BJ (cell line): ENCODE results near the gene SACM1L. TPM values are rescaled to one million over a fixed set of nuclear protein-coding genes. Genes with fewer than 3 reads are reported as not detected.
"Not testable (repeated sequence)": the region's sequence is repeated elsewhere in the genome, so short reads cannot be mapped to it uniquely, and the experiment has no call there.

ENCODE experiments used
- CTCF ChIA-PET: fragments of 350-600 bp; formaldehyde crosslinking; extraction: SDS; loops from one replicate; lab custom pipeline; 2021; ENCODE audit warnings: antibody characterized with exemption, inconsistent platforms; lab: Yijun Ruan, JAX
- POLR2A ChIA-PET: fragments of 300-600 bp; sonication (Branson Sonifier 250); formaldehyde crosslinking; extraction: SDS; loops from one replicate; lab custom pipeline; 2021; ENCODE audit warnings: antibody characterized with exemption; lab: Charles Lee
- DNase-seq: peaks from one replicate; pipeline ENCODE4 v3.0.0-alpha.2; 2011; ENCODE audit warnings: low read depth
- H3K27me3 ChIP-seq: 2 replicates; pipeline ENCODE4 v1.6.0; 2011; ENCODE audit warnings: low read length; ENCODE audit not compliant: control insufficient read depth, insufficient read depth
- H3K36me3 ChIP-seq: 2 replicates; pipeline ENCODE4 v1.5.1; 2011; ENCODE audit warnings: low read length; ENCODE audit not compliant: control insufficient read depth, insufficient read depth
- H3K4me3 ChIP-seq: 2 replicates; pipeline ENCODE4 v1.5.1; 2011; ENCODE audit warnings: low read depth, mild to moderate bottlenecking, control low read depth, low read length
- polyA plus RNA-seq: library from polyadenylated mRNA; depleted of rRNA; stranded (reverse); fragments of >200 nt; gene quantifications from 2 replicates; pipeline ENCODE4 v1.2.3, GENCODE V29; 2011
- TF ChIP-seq, protein P1 (sequence below): IDR thresholded peaks from 2 replicates; pipeline ENCODE4 v1.5.1; 2011; ENCODE audit warnings: low read depth, mild to moderate bottlenecking, control low read depth, inconsistent platforms, low read length, moderate library complexity; ENCODE audit not compliant: insufficient read depth

SACM1L gene
- polyA plus RNA-seq, 1 experiment = 10.8 TPM

DNA sequence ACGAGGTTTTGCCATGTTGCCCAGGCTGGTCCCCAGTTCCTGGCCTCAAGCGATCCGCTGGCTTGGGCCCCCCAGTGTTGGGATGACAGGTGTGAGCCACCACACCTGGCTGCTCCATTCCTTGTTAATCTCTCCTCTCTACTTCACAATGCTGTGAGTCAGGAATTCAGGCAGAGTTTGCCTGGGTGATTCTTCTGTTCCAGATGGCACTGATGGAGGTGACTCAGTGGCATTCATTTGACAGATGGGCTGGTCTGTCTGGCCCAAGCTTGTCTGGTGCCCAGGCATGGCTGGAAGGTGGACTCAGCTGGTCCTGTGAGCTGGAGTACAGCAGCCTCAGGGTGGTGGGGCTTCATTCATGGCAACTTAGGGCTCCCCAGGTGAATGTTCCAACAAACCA lies 63.9 kb downstream of the SACM1L start:
- no peak for DNase-seq
- Histone ChIP-seq H3K27me3 (no peaks in the 10 kb centered on the region), H3K36me3 (no peaks in the 10 kb centered on the region), H3K4me3 (no peak overlapping the region)
- POLR2A ChIA-PET = no interaction called here
- CTCF ChIA-PET = interaction anchor here (1.1 to 5.9 kb wide), 3 partner anchors 8 to 176 kb away, joined by 3 to 40 read pairs (median 3); no protein-coding TSS in a partner anchor
- TF ChIP-seq, protein P1, sequence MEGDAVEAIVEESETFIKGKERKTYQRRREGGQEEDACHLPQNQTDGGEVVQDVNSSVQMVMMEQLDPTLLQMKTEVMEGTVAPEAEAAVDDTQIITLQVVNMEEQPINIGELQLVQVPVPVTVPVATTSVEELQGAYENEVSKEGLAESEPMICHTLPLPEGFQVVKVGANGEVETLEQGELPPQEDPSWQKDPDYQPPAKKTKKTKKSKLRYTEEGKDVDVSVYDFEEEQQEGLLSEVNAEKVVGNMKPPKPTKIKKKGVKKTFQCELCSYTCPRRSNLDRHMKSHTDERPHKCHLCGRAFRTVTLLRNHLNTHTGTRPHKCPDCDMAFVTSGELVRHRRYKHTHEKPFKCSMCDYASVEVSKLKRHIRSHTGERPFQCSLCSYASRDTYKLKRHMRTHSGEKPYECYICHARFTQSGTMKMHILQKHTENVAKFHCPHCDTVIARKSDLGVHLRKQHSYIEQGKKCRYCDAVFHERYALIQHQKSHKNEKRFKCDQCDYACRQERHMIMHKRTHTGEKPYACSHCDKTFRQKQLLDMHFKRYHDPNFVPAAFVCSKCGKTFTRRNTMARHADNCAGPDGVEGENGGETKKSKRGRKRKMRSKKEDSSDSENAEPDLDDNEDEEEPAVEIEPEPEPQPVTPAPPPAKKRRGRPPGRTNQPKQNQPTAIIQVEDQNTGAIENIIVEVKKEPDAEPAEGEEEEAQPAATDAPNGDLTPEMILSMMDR = no peak

DNA sequence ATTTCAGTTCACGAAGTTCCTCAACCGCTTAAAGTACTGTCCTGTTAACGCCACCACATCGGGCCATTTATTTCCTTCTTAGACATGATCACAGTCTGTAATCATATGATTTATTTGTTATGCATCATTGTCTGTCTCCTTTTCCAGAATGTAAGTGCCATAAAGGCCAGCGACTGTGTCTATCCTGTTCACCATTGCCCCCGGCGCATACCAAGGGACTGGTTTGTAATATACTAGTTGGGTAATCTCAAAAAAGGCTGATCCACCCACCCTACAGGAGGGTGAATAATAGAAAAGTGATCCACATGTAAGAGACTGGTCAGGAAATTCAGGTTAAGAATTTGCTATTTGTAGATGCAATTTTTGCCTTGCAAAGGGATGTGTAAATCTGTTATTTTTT lies 65.3 kb downstream of the SACM1L start:
- Histone ChIP-seq H3K36me3 (no peaks in the 10 kb centered on the region), H3K27me3 (peaks cover 2% of the 10 kb centered on the region; the same call in 1 of the 2 replicates), H3K4me3 (no peak overlapping the region)
- CTCF ChIA-PET = interaction anchor here (1.3 to 5.9 kb wide), 2 partner anchors 7 to 175 kb away, joined by 4 to 40 read pairs; no protein-coding TSS in a partner anchor
- no peak for DNase-seq
- TF ChIP-seq, protein P1 = no peak
- POLR2A ChIA-PET = no interaction called here

DNA sequence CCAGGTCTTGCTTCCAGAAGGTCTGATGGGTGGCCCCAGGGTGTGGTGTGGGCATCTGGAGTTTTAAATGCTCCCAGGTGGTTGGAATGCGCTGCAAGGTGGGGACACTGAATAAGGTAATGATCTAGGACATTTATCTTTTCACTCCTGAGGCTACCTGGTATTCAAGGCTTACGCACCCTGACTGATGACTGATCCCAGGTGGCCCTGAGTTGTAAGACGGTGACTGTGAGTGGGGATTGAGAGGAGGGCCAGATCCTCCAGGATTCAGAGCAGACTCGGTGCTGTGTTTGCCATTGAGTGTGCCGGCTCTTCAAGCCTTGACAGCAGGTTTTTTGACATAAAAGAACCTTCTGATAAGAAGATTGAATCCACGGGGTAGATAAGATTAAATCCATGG lies 66.9 kb downstream of the SACM1L start:
- ChIA-PET CTCF (interaction anchor here (1.3 kb wide), 1 partner anchor 173 kb away, joined by 4 read pairs; no protein-coding TSS in a partner anchor), POLR2A (no interaction called here)
- H3K27me3 ChIP-seq = peaks cover 4% of the 10 kb centered on the region; the same call in 1 of the 2 replicates
- H3K4me3 ChIP-seq = no peak overlapping the region
- no peaks in the 10 kb centered on the region for H3K36me3 ChIP-seq
- TF ChIP-seq, protein P1 = no peak
- DNase-seq = no peak

DNA sequence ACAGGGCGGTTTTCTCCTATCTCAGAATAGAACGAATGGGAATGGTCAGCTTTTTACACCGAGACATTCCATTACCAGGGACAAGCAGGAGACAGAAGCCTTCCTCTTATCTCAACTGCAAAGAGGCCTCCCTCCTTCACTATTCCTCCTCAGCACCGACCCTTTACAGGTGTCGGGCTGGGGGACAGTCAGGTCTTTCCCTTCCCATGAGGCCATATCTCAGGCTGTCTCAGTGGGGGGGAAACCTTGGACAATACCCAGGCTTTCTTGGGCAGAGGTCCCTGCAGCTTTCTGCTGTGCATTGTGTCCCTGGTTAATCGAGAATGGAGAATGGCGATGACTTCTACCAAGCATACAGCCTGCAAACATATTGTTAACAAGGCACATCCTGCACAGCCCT lies 67.9 kb downstream of the SACM1L start:
- POLR2A ChIA-PET, DNase-seq, H3K36me3 ChIP-seq, H3K4me3 ChIP-seq, H3K27me3 ChIP-seq: not testable (repeated sequence)
- CTCF ChIA-PET = interaction anchor here (1.3 kb wide), 1 partner anchor 172 kb away, joined by 3 read pairs; no protein-coding TSS in a partner anchor

DNA sequence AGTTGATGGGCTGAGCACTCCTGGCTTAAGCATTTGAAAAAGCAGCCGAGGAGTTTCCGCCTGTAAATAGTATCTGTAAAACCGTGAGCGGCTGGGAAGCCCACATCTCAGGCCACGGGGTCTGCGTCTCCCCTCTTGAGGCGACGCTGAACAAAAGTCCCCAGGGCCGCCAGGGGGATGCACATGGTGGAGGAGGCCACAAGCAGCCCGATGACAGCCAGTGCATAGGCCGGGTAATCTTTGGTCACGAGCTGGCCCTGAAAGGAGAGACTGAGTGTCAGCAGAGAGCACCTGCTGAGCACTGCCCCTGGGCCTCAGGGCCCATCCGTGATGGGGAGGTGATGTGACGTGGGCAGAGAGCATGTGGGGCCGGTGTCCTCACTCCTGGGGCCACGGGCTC lies 69.7 kb downstream of the SACM1L start:
- ChIA-PET POLR2A (no interaction called here), CTCF (interaction anchor here (0.8 to 6.2 kb wide), 6 partner anchors 8 to 320 kb away, joined by 3 to 92 read pairs (median 42); no protein-coding TSS in a partner anchor)
- H3K36me3 ChIP-seq = no peaks in the 10 kb centered on the region

More for the DNA sequence above, 69.7 kb downstream of the SACM1L start:
- DNase-seq = no peak
- Histone ChIP-seq H3K27me3 (peaks cover 9% of the 10 kb centered on the region), H3K4me3 (no peak overlapping the region)
- TF ChIP-seq, protein P1 = no peak
